ENCODE data around the gene TMEM9. TPM values are rescaled to one million over a fixed set of nuclear protein-coding genes. Genes with fewer than 3 reads are reported as not detected.

TMEM9 gene
- total and polyA plus RNA-seq, 2 donors (not counting 3 experiments of a cell fraction or from before 2014, with no cell fraction given) = 39.3 to 96.1 TPM

DNA sequence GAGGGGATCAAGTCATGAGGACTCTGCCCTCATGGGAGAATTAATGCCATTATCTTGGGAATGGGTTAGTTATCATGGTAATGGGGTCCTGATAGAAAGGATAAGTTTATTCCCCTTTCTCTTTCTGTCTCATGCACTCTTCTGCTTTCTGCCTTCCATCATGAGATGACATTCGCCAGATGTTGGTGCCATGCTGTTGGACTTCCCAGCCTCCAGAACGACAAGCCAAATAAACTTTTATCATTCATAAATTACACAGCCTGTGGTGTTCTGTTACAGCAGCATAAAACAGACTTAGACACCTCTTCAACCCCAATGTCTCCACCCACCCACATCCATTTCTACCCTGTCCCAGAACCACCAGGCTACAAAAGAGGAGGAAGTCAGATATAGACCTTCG lies 24.4 kb upstream of the TMEM9 start:
- dilution Hi-C loops (cut with MboI; ENCODE audit: extremely low pct_ligation_motif_present, low sequenced_read_pairs) = no loop called here
- Histone ChIP-seq H3K9me1 (replicated peaks; ENCODE audit: control insufficient read depth, extremely low read depth, insufficient read depth, low read length) (no peaks in the 10 kb centered on the region), H3K36me3 (ENCODE audit: control insufficient read depth in 2 of 2, extremely low read depth in 1 of 2, insufficient read depth in 2 of 2, low read length in 2 of 2) (no peaks in the 10 kb centered on the region), H3K4me2 (ENCODE audit: insufficient read depth, low read length) (no peak overlapping the region), H3K9me3 (replicated peaks; ENCODE audit: control insufficient read depth, insufficient read depth, low read length) (no peaks in the 10 kb centered on the region), H3K27me3 (ENCODE audit: control insufficient read depth in 2 of 2, insufficient read depth in 2 of 2, low read length in 2 of 2) (peaks cover 7 to 19% of the 10 kb centered on the region in 2 experiments), H4K20me1 (replicated peaks; ENCODE audit: control insufficient read depth, extremely low read depth, insufficient read depth, low read length) (no peaks in the 10 kb centered on the region), H3K79me2 (ENCODE audit: control insufficient read depth, insufficient read depth, low read length) (no peaks in the 10 kb centered on the region), H2AFZ (ENCODE audit: low read depth, low read length) (no peak overlapping the region), H3K9ac (replicated peaks; ENCODE audit: extremely low read depth, insufficient read depth, low read length) (no peak overlapping the region), H3K4me3 (replicated peaks in 1 of 3; ENCODE audit: insufficient read depth in 1 of 3, low read depth in 1 of 3, low read length in 3 of 3) (no peak overlapping the region), H3K4me1 (ENCODE audit: control insufficient read depth, extremely low read depth, insufficient read depth, low read length) (no peaks in the 10 kb centered on the region), H3K27ac (ENCODE audit: insufficient read depth, low read depth, low read length) (no peak overlapping the region)
- no peak for DNase-seq (ENCODE audit: low read depth, low spot score)
- ChIA-PET CTCF (no interaction called here), POLR2A (no interaction called here)
- TF ChIP-seq POLR2AphosphoS5 (IDR thresholded peaks at IDR 0.05; ENCODE audit: insufficient read depth, low read depth, low read length) = no peak
- no peak for TF ChIP-seq FOS (IDR thresholded peaks at IDR 0.05; ENCODE audit: borderline replicate concordance, insufficient read depth, low read length)
- TF ChIP-seq JUN (IDR thresholded peaks at IDR 0.05; ENCODE audit: borderline replicate concordance, insufficient read depth, insufficient read length, low read depth) = no peak
- TF ChIP-seq GATA2 (IDR thresholded peaks at IDR 0.05; ENCODE audit: insufficient read depth, insufficient read length, low read depth, low read length) = no peak
- TF ChIP-seq POLR2A (IDR thresholded peaks at IDR 0.05; ENCODE audit: low read depth, low read length) = no peak
- TF ChIP-seq MYC (IDR thresholded peaks at IDR 0.05; ENCODE audit: low read depth, low read length) = no peak
- TF ChIP-seq, protein P1, sequence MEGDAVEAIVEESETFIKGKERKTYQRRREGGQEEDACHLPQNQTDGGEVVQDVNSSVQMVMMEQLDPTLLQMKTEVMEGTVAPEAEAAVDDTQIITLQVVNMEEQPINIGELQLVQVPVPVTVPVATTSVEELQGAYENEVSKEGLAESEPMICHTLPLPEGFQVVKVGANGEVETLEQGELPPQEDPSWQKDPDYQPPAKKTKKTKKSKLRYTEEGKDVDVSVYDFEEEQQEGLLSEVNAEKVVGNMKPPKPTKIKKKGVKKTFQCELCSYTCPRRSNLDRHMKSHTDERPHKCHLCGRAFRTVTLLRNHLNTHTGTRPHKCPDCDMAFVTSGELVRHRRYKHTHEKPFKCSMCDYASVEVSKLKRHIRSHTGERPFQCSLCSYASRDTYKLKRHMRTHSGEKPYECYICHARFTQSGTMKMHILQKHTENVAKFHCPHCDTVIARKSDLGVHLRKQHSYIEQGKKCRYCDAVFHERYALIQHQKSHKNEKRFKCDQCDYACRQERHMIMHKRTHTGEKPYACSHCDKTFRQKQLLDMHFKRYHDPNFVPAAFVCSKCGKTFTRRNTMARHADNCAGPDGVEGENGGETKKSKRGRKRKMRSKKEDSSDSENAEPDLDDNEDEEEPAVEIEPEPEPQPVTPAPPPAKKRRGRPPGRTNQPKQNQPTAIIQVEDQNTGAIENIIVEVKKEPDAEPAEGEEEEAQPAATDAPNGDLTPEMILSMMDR (IDR thresholded peaks at IDR 0.05; ENCODE audit: extremely low read depth in 1 of 2, insufficient read depth in 1 of 2, low read depth in 1 of 2, low read length in 2 of 2) = no peak
- intact Hi-C loops (cut with micrococcal nuclease) = no loop called here
- no peak for FAIRE-seq
- no TSS peak for BruUV-seq (replicated peaks)

GRCh38 chr1:201176940-201177339 lies 22.7 kb upstream of the TMEM9 start:
- ChIA-PET POLR2A (no interaction called here), CTCF (no interaction called here)
- Histone ChIP-seq H4K20me1 (replicated peaks; ENCODE audit: control insufficient read depth, extremely low read depth, insufficient read depth, low read length) (no peaks in the 10 kb centered on the region), H3K4me3 (replicated peaks in 1 of 3; ENCODE audit: insufficient read depth in 1 of 3, low read depth in 1 of 3, low read length in 3 of 3) (no peak overlapping the region), H3K27me3 (ENCODE audit: control insufficient read depth in 2 of 2, insufficient read depth in 2 of 2, low read length in 2 of 2) (peaks cover 7 to 15% of the 10 kb centered on the region in 2 experiments), H3K9ac (replicated peaks; ENCODE audit: extremely low read depth, insufficient read depth, low read length) (no peak overlapping the region), H3K36me3 (ENCODE audit: control insufficient read depth in 2 of 2, extremely low read depth in 1 of 2, insufficient read depth in 2 of 2, low read length in 2 of 2) (no peaks in the 10 kb centered on the region), H3K9me1 (replicated peaks; ENCODE audit: control insufficient read depth, extremely low read depth, insufficient read depth, low read length) (no peaks in the 10 kb centered on the region), H3K4me1 (ENCODE audit: control insufficient read depth, extremely low read depth, insufficient read depth, low read length) (no peaks in the 10 kb centered on the region), H3K27ac (ENCODE audit: insufficient read depth, low read depth, low read length) (no peak overlapping the region), H2AFZ (ENCODE audit: low read depth, low read length) (no peak overlapping the region), H3K9me3 (replicated peaks; ENCODE audit: control insufficient read depth, insufficient read depth, low read length) (no peaks in the 10 kb centered on the region), H3K79me2 (ENCODE audit: control insufficient read depth, insufficient read depth, low read length) (no peaks in the 10 kb centered on the region), H3K4me2 (ENCODE audit: insufficient read depth, low read length) (no peak overlapping the region)
- FAIRE-seq (no peak), DNase-seq (ENCODE audit: low read depth, low spot score) (no peak)
- dilution Hi-C loops (cut with MboI; ENCODE audit: extremely low pct_ligation_motif_present, low sequenced_read_pairs) (no loop called here), intact Hi-C loops (cut with micrococcal nuclease) (no loop called here)
- TF ChIP-seq JUN (IDR thresholded peaks at IDR 0.05; ENCODE audit: borderline replicate concordance, insufficient read depth, insufficient read length, low read depth) = no peak
- TF ChIP-seq EZH2 (IDR thresholded peaks at IDR 0.05; ENCODE audit: borderline replicate concordance, low read depth, low read length, severe bottlenecking) = no peak
- no peak for TF ChIP-seq POLR2AphosphoS5 (IDR thresholded peaks at IDR 0.05; ENCODE audit: insufficient read depth, low read depth, low read length)
- no peak for TF ChIP-seq MYC (IDR thresholded peaks at IDR 0.05; ENCODE audit: low read depth, low read length)
- no peak for TF ChIP-seq POLR2A (IDR thresholded peaks at IDR 0.05; ENCODE audit: low read depth, low read length)
- TF ChIP-seq, protein P2, sequence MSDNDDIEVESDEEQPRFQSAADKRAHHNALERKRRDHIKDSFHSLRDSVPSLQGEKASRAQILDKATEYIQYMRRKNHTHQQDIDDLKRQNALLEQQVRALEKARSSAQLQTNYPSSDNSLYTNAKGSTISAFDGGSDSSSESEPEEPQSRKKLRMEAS (IDR thresholded peaks at IDR 0.05; ENCODE audit: insufficient read depth, insufficient read length) = no peak
- TF ChIP-seq FOS (IDR thresholded peaks at IDR 0.05; ENCODE audit: borderline replicate concordance, insufficient read depth, low read length) = no peak
- TF ChIP-seq, protein P1 (IDR thresholded peaks at IDR 0.05; ENCODE audit: extremely low read depth in 1 of 2, insufficient read depth in 1 of 2, low read depth in 1 of 2, low read length in 2 of 2) = no peak
- TF ChIP-seq GATA2 (IDR thresholded peaks at IDR 0.05; ENCODE audit: insufficient read depth, insufficient read length, low read depth, low read length) = no peak
- no TSS peak for BruUV-seq (replicated peaks)
